Endodermal cell (in vitro differentiated cells): ENCODE measurements around the gene APOBEC3H. TPM values are rescaled to one million over a fixed set of nuclear protein-coding genes. Genes with fewer than 3 reads are reported as not detected.

Source experiments
- DNase-seq: peaks from one replicate; pipeline ENCODE4 v3.0.0-alpha.2; 2017
- H3K27ac ChIP-seq: 2 replicates; pipeline ENCODE4 v1.5.1; 2013; ENCODE audit warnings: mild to moderate bottlenecking, low read depth, low read length, moderate library complexity
- H3K27me3 ChIP-seq: 2 replicates; pipeline ENCODE4 v1.6.1; 2013; ENCODE audit warnings: mild to moderate bottlenecking, low read length, moderate library complexity; ENCODE audit not compliant: insufficient read depth, control insufficient read depth, poor library complexity, severe bottlenecking
- H3K36me3 ChIP-seq: 2 replicates; pipeline ENCODE4 v1.7.0; 2013; ENCODE audit warnings: mild to moderate bottlenecking, low read length, moderate library complexity; ENCODE audit not compliant: control insufficient read depth, insufficient read depth
- H3K4me1 ChIP-seq: one replicate; pipeline ENCODE4 v1.7.0; 2013; ENCODE audit warnings: low read length; ENCODE audit not compliant: control insufficient read depth, insufficient read depth
- H3K4me3 ChIP-seq: 2 replicates; pipeline ENCODE4 v1.5.1; 2013; ENCODE audit warnings: mild to moderate bottlenecking, low read length, moderate library complexity
- H3K9ac ChIP-seq: 2 replicates; pipeline ENCODE4 v1.6.1; 2013; ENCODE audit warnings: mild to moderate bottlenecking, low read length, moderate library complexity; ENCODE audit not compliant: poor library complexity, severe bottlenecking; ENCODE audit errors: extremely low read depth
- H3K9me3 ChIP-seq: 2 replicates; pipeline ENCODE4 v1.6.1; 2013; ENCODE audit warnings: mild to moderate bottlenecking, low read length, moderate library complexity; ENCODE audit not compliant: control insufficient read depth
- H3K27ac Mint-ChIP-seq: 2 replicates; pipeline ENCODE4 v1.8.0; 2020; ENCODE audit warnings: mixed read lengths
- H3K27me3 Mint-ChIP-seq: 2 replicates; pipeline ENCODE4 v1.8.0; 2021; ENCODE audit warnings: mild to moderate bottlenecking, mixed read lengths; ENCODE audit not compliant: insufficient read depth
- H3K36me3 Mint-ChIP-seq: 2 replicates; pipeline ENCODE4 v1.8.0; 2020; ENCODE audit warnings: low read depth, mixed read lengths
- H3K4me1 Mint-ChIP-seq: 2 replicates; pipeline ENCODE4 v1.8.0; 2020; ENCODE audit warnings: mixed read lengths
- H3K4me3 Mint-ChIP-seq: 2 replicates; pipeline ENCODE4 v1.8.0; 2020; ENCODE audit warnings: mild to moderate bottlenecking, moderate library complexity, mixed read lengths
- H3K9me3 Mint-ChIP-seq: 2 replicates; pipeline ENCODE4 v1.8.0; 2020; ENCODE audit warnings: mild to moderate bottlenecking, mixed read lengths
- CTCF ChIP-seq: fragments of 200-600 bp; sonication (generic); conservative IDR thresholded peaks from 2 replicates; pipeline ENCODE4 v1.5.0; 2021; ENCODE audit warnings: antibody characterized with exemption, mild to moderate bottlenecking
- WGBS, 2 experiments: methylation state at CpG; one replicate each; pipeline versions ENCODE4 v1.1.5 to v1.1.7; 2013; ENCODE audit warnings: missing lambda C conversion rate in 2 of 2, mixed read lengths in 1 of 2; ENCODE audit not compliant: insufficient coverage in 1 of 2, insufficient read length in 1 of 2; 5-methylcytosine and 5-hydroxymethylcytosine counted together
- total RNA-seq, 2 donors: library from RNA; stranded (reverse); fragmentation: NEBNext Ultra II Directional in 1 of 2; extraction: Animal tissue kit (Norgen Biotek cat#: 25700) in 1 of 2; gene quantifications; 2 replicates in 1 of 2; 3 replicates in 1 of 2; pipeline ENCODE4 v1.2.1, GENCODE V29; 2021

The APOBEC3H gene
- total RNA-seq, 2 donors from 2014 or later: not detected

DNA sequence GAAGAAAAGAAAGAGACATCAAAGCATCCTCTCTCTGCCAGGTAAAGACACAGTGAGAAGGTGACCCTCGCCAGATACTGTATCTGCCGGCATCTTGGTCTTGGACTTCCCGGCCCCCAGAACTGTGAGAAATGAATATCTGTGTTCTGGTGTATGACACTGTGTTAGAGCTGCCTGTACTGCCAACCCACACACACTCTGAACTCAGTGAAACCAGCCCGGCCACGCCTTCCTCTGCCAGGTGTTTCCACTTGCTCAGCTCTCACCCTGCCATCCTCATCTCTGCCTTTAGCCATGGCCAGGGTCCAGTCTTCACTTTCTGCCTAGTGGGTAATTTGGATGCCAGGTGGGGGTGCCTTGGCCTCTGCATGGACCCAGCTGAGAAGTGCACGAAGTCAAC lies 31.5 kb downstream of the APOBEC3H start:
- H3K27me3 ChIP-seq: no peaks in the 10 kb centered on the region
- Mint-ChIP-seq H3K27me3 (peaks cover 8% of the 10 kb centered on the region), H3K4me1 (peaks cover 16% of the 10 kb centered on the region), H3K9me3 (peaks cover 2% of the 10 kb centered on the region), H3K36me3 (no peaks in the 10 kb centered on the region), H3K4me3 (no peak overlapping the region), H3K27ac (no peak overlapping the region)
- no peaks in the 10 kb centered on the region for H3K9me3 ChIP-seq
- WGBS, 2 experiments: 96 to 100% methylated on average over 3 to 6 of the region's 6 CpGs
- no peaks in the 10 kb centered on the region for H3K36me3 ChIP-seq
- no peak overlapping the region for H3K27ac ChIP-seq
- no peak overlapping the region for H3K9ac ChIP-seq
- H3K4me1 ChIP-seq: peaks cover 9% of the 10 kb centered on the region
- no peak for DNase-seq
- H3K4me3 ChIP-seq: no peak overlapping the region
- TF ChIP-seq CTCF: no peak

GRCh38 chr22:39129081-39129480 lies 32.0 kb downstream of the APOBEC3H start:
- peaks cover 9% of the 10 kb centered on the region for H3K4me1 ChIP-seq
- H3K9ac ChIP-seq: no peak overlapping the region
- no peaks in the 10 kb centered on the region for H3K27me3 ChIP-seq
- H3K36me3 ChIP-seq: no peaks in the 10 kb centered on the region
- Mint-ChIP-seq H3K4me1 (peaks cover 14% of the 10 kb centered on the region), H3K27me3 (peaks cover 8% of the 10 kb centered on the region), H3K27ac (no peak overlapping the region), H3K9me3 (peaks cover 2% of the 10 kb centered on the region), H3K36me3 (no peaks in the 10 kb centered on the region), H3K4me3 (no peak overlapping the region)
- no peak for DNase-seq
- no peak overlapping the region for H3K4me3 ChIP-seq
- H3K27ac ChIP-seq: no peak overlapping the region
- no peaks in the 10 kb centered on the region for H3K9me3 ChIP-seq
- no peak for TF ChIP-seq CTCF
- WGBS, 2 experiments: 85 to 100% methylated on average over 3 to 4 of the region's 4 CpGs

GRCh38 chr22:39129746-39130145 lies 32.7 kb downstream of the APOBEC3H start:
- 90 to 92% methylated on average over 9 of the region's 9 CpGs for WGBS, 2 experiments
- Histone ChIP-seq H3K27ac (no peak overlapping the region), H3K4me1 (peaks cover 9% of the 10 kb centered on the region), H3K36me3 (no peaks in the 10 kb centered on the region), H3K27me3 (no peaks in the 10 kb centered on the region), H3K9me3 (no peaks in the 10 kb centered on the region), H3K4me3 (no peak overlapping the region), H3K9ac (no peak overlapping the region)
- Mint-ChIP-seq H3K4me3 (no peak overlapping the region), H3K27me3 (peaks cover 5% of the 10 kb centered on the region), H3K9me3 (peaks cover 2% of the 10 kb centered on the region), H3K4me1 (peaks cover 14% of the 10 kb centered on the region), H3K27ac (no peak overlapping the region), H3K36me3 (no peaks in the 10 kb centered on the region)
- TF ChIP-seq CTCF: no peak
- DNase-seq: peak; percentile 32
